ENCODE data around the gene ARID3C.

Gene ARID3C, protein sequence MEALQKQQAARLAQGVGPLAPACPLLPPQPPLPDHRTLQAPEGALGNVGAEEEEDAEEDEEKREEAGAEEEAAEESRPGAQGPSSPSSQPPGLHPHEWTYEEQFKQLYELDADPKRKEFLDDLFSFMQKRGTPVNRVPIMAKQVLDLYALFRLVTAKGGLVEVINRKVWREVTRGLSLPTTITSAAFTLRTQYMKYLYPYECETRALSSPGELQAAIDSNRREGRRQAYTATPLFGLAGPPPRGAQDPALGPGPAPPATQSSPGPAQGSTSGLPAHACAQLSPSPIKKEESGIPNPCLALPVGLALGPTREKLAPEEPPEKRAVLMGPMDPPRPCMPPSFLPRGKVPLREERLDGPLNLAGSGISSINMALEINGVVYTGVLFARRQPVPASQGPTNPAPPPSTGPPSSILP

DNA sequence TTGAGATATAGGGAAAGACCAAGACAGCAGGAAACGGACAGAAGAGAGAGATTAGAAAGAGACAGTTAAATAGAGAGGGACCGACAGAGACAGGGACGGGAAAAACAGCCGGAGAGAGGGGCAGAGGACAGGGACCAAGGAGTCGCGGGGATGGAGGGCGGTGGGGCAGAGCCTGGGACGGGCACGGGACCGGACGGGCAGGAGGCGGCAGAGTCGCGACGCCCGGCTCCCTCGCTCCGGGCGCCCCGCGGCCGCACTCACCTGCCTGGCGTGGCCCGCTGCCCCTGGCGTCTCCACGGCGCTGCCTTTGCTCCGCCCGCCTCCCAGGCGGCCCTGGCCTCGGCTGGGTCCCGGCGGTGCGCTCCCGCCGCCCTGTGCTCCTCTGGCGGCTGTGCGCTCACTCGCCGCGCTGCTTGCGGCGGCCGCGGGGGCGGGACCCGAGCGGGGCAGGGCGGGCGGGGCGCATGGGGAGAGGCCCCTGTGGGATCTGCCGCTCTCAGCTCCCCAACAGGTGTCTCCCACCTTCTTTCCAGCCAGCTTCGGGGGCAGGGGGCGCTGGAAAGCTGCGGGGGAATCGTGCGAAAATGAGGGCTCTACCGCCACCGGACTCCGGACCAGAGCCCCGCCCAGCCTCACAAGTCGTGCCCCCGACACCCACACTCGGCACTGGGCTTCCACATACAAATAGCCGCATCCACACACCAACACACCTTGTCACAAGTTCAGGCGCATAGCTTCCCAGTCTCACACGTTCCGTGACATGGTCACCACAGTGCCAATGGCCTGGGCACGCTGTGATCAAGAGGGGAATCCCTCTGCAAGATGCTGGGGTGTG, at the start of gene ARID3C:
Gene ARID3C (minus strand): TSS at position 411 of the 835 bp plus-strand sequence. CDS start 1,052 bp downstream, outside the sequence.
- no peak for DNase-seq (ENCODE audit: low read depth in 3 of 3)

DNA sequence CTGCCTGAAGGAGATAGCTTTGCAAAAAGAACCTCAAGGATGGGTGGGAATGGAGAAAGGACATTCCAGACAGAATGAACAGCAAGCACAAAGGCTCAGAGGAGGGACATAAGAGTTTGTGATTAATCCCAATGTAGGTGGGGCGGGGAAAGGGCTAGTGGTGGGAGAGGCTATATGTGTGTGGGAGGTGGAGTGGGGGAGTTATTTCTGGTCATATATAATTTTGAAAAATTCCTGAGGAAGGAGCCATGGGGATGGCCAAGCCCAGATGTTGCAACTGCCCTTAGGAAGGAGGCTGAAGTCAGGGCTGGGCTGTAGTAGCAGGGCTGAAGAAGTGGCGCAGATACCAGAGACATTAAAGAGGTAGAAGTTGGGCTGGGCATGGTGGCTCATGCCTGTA, 47.0 kb upstream of the ARID3C start:
- no peak for DNase-seq (ENCODE audit: low read depth in 3 of 3)

DNA sequence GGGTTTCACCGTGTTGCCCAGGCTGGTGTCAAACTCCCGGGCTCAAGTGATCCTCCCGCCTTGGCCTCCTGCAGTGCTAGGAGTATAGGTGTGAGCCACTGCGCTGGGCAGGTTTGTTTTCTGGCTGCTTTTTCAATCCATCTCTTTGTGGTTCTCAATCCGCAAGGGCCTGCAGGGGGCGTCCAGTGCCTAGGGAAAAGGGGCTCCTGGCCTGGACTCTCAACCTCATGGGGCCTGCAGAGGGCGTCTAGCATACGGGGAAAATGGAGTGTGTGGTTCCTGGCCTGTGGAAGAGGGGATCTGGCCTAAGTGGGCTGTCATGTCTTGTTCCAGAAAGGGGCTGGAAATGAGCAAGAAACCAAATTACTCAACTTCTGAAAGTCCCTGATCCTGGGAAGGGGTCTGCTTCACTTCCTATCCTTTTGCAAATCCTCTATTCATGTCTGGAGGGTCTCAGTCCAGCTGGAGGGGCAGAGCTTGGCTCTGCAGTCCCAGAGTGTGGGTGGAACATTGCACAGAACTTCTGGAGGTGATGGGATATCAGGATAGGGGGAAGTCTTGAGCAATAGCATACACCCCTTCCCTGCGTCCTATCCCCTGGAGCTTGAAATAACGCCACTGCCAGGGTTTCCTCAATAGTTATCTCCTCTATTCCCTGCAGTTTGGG, 46.3 kb upstream of the ARID3C start:
- DNase-seq (ENCODE audit: low read depth in 3 of 3), result peak; percentile 29 to 42 (median 30)

DNA sequence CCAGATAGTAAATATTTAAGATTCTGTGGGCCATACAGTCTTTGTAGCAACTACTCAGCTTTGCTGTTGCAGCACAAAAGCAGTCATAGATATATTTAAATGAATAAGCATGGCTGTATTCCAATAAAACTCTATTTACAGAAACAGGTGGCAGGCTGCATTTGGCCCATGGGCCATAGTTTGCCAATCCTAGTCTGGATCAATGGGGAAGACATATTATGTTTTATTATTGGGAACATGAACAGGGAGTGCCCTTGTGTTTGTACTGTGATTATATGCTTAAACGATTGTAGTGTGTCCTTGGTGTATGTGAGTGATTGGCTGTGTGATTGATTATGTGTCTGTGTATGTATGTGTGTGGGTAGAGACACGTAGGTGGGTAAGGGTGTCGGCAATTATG, 45.6 kb upstream of the ARID3C start:
- DNase-seq (ENCODE audit: low read depth in 3 of 3), result no peak

DNA sequence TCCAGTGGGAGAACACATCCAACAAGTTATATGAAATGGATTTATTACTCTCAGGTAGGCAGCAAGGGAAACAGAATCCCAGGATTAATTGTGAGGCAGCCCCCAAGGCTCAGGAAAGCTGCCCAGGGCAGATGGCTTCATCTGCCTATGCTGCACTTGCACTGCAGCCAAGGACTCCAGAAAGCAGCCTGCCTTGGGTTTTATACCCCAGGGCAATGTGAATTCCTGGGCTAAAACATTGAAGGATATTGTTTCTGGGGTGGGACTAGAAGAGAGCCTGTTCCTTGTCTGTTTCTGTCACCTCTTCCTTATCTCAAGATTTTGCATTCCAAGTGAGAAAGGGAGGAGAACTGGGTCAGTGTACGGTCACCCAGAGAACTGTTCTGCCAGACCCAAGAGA, 42.4 kb upstream of the ARID3C start:
- no peak for DNase-seq (ENCODE audit: low read depth in 3 of 3)

DNA sequence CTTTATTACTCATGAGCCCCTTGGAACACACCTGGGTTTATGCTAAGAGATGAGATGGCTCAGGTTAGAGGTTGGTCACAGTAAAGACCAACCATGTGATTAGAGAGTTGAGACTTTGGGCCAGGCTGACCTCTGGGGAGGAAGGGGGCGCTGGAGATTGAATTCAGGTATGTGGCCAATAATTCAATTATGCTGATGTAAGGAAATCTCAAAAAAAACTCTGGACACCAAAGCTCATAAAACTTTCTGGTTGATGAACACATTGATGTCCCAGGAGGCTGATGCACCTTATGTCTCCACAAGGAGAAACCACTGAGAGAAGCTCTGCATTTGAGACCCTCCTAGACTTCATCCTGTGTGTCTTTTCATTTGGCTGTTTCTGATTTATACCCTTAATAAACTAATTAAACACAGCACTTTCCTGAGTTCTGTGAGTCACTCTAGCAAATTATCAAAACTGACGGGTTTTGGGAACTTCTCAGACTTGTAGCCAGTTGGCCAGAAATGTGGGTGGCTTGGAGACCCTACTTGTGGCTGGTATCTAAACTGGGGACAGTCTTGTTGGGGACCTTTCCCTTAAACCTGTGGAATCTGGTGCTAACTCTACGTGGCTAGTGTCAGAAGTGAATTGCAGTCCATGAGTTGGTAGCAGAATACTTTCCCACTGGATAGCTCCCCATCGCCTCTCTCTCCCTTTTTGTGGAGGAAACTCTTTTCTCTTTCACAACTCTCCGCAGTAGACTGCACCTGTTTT, 41.1 kb upstream of the ARID3C start:
- DNase-seq (ENCODE audit: low read depth in 3 of 3), result no peak

DNA sequence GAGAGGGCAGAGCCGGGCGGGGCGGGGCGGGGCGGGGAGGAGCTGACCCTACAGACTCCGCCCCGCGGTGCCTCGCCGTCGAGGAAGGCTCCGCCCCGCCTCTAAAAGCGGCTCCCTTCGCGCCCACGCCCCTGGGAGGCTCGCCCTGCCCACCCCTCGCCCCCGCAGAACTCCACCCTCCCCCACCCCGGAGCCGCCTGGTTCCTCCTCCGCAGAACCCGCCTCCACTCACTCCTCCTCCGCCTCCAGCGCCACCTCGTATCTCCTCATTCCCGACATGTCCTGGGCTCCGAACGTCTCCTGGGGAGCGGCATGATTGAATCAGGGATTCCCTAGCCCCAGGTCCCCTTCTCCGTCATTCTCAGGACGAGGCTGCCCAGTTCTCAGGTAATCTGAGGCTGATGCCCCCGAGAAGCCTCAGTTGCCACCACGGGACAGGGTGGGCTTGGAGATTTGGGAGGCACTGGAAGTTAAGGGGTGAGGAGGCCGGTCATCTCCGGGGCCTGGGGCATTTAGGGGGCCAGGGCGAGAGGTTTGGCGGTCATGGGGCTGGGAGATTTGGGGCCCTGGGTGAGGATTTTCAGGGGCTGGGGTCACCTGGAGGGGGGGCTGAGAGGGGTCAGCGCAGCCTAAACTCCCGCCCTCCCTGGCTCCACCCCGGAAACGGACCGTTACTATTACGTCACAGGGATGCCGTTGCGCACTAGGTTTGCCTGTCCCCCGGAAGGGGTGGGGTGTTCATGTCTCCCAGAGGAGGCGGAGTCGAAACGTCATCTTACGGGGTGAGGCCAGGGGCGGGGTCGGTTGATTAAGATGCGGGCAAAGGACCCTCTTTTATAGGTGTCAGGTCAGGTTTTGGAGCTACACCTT, 36.8 kb upstream of the ARID3C start:
- peak; percentile 64 to 84 (median 84) for DNase-seq (ENCODE audit: low read depth in 3 of 3)

DNA sequence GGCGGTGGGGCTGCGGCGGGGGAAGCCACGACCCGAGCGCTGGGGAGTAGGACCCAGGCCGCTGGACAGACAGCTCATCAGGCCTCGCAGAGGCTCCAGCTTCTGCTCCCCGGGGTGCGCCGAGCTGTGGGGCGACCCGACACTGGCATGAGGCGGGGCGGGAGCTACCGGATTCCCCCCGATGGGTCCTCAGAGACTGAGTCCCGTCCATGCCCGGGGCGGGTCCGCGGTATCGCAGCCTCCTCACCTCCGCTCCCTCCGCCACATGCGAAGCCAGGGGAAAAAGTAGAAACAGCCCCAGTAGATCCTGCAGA, 36.2 kb upstream of the ARID3C start:
- no peak for DNase-seq (ENCODE audit: low read depth in 3 of 3)

DNA sequence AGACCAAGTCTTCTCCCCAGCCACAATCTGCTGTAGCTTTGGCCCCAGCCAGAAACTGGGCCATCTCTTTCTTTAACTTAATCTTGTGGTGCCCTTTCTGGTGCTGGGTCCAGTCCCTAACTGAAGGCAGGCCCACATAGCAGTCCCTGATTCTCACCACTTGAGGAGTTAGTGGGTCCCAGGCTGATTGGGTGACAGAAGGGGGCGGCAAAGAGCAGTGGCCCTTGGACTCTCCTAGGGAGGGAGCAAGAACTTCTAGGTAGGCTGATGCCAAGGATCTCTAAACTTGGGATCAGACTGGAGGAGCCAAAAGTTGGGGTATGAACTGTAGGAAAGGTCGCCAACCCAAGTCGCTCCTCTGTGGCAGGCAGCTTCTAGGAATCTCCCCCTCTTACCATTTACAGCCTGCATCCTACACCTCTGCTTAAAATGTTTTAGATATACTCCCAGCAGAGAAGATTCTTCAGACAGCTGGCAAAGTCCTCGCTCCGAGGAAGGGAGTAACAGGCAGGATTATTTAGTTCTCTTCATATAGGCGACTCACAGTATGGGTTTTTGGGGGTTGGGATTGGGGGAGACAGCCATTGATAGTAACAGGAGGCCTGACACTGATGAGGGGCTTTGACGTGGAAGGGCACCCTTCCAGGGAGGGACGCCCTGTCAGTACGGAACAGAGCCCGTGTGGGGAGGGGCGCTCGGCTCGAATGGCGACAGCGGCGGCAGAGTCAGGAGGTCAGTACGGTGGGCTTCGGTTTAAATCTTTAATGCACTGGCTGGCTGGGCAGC, 35.6 kb upstream of the ARID3C start:
- peak in 2 of 3 experiments; percentile 38 to 49 for DNase-seq (ENCODE audit: low read depth in 3 of 3)

DNA sequence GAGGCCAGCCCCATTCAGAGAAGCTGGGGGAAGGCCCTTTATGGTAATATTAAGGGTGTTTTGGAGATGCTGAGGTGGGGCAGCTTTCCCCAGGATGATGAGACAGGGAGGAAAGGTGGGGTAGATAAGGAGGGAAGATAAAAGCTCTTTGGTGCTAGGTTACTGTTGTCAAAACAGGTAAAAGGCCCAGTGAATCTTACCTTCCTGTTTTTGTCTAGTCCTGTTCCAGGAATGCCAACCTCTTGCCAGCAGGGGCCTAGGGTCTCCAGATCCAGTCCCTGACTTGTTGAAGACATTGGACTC, 34.4 kb upstream of the ARID3C start:
- no peak for DNase-seq (ENCODE audit: low read depth in 3 of 3)

DNA sequence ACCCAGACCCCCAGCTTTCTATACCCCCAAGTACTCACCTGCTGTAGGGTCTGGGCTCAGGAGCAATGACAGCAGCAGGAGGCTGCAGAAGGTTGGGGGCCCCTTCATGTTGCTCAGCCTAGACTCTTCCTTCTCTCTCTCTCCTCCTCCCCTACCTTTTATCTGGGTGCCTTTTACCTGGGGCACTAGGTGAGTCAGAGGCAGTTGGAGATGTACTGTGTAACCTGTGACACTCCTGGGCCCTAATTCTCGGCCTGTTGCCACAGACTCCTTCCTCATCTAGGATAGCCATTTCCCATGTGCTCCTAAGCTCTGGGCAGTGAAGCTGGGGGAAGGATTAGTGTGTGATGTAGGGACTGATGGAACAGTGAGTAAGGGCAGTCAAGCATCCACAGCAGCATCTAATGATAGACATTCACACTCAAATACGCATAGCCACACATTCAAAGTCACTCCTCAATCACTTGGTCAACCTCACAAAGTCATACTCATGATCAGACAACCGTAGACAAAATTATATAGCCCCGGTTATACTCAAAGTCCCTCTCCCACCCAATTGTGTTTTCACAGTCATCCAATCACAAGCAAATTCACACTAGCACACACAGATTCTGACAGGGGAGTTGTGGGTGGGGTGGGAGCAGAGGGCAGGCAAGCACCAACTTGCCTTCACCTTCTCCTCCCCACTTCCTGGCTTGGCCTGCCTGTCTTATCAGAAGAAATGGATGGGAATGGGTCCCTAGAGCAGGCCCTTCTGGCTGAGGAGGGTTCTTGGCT, 33.8 kb upstream of the ARID3C start, which contains the start of gene CCL27:
Gene CCL27 (minus strand): TSS at position 132 of the 777 bp plus-strand sequence. CDS start 24 bp downstream, at position 108.
- no peak for DNase-seq (ENCODE audit: low read depth in 3 of 3)

DNA sequence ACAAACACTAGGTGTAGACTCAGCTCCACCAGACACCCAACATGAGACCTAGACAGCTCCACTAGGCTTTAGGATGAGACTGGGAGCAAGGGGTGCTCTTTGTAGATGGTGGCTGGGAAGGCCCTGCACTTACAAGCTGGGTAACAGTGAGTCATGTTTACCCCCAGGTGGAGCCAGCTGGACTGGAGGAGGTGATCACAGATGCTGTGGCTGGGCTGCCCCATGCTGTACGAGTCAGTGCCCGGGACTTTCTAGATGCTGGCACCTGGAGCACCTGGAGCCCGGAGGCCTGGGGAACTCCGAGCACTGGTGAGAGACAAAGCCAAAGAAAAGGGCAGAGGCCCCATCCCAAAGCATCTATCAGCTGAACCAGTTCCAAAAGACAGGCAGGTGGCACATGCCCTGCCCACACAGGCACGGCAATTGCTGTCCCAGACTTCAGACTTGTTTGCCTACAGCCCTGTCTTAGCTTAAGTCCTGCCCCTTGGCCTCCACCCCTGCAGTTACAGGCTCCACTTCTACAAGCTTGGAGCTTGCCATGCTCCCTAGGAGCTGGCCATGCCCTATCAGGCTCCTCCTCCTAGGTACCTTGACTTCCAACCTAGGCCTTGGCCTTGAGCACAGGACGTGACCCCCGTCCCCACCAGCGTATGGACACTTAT, 30.9 kb upstream of the ARID3C start:
- DNase-seq (ENCODE audit: low read depth in 3 of 3), result no peak

DNA sequence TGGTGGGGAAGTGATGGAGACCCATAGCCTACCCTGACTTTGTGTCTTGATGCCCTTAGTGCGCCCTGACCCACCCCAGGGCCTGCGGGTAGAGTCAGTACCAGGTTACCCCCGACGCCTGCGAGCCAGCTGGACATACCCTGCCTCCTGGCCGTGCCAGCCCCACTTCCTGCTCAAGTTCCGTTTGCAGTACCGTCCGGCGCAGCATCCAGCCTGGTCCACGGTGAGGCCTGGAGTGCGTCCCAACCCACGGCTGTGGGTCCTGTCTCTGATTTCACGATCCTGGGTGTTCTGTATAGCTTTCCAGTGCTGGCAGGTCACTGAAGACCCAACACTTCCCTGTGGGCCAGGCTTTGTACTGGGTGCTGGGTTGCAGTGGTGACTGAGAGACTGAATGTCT, 29.6 kb upstream of the ARID3C start:
- DNase-seq (ENCODE audit: low read depth in 3 of 3), result no peak

DNA sequence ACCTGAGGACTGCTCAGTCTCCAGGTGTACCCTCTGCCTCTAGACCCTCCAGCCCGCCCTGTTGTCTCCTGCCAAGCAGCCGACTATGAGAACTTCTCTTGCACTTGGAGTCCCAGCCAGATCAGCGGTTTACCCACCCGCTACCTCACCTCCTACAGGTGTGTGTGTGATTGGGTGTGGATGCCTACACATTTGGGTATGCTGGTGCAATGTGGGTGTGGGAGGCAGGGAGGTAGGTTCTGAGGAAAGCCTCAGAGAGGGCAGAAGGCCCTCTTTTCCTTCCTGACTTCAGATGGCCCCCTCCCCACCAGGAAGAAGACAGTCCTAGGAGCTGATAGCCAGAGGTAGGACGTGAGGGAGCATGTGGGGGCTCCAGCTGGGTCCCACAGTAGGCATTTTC, 28.1 kb upstream of the ARID3C start:
- no peak for DNase-seq (ENCODE audit: low read depth in 3 of 3)

DNA sequence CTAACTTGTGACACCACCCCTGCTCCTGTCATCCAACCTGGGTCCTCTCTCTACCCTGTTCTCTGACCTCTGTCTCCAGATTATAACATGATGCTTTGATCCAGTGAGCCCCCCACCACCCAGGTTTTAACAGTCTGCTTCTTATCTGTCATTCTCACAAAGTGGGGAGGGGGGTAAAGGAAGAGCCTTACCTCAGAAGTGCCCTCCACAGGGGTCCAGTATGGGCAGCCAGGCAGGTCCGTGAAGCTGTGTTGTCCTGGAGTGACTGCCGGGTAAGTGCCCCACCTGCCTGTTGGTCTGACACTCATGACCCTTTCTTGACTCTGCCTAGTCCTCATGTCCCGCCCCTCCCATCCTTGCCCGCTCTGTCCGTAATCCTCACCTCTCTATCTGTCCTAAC, 26.5 kb upstream of the ARID3C start:
- no peak for DNase-seq (ENCODE audit: low read depth in 3 of 3)

DNA sequence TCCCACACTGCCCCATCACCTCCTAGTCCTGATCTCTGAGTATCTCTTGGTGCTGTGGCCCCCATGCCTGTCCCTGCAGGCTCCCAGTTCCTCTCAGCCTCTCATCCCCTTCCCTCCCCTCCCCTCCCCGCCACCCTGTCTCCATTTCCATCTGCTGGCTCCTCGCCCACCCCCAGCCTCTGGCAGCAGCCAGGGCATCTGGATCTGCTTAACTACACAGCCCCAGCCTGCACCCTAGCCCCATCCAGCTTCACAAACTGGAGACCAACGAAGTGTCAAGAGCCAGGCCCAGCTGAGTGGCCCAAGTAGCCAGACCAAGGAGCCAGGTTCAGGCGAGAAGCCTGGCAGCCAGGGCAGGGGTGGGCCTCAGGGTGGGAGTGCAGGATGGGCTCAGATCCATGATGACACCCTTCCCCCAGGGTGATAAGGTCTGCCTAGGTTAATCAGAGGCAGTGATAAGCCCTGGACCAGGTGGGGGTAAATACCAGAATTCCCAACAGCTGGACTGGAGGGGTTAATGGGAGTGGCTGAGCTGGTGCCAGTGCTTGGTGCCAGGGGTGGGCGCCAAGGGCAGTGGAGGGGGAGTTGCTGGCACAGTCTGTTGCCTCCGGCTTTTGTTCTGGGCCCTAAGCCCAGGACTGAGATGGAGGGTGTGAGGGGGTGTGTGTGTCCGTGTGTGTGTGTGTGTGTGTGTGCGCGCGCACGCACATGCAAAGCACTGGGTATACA, 25.6 kb upstream of the ARID3C start:
- DNase-seq (ENCODE audit: low read depth in 3 of 3), result no peak

DNA sequence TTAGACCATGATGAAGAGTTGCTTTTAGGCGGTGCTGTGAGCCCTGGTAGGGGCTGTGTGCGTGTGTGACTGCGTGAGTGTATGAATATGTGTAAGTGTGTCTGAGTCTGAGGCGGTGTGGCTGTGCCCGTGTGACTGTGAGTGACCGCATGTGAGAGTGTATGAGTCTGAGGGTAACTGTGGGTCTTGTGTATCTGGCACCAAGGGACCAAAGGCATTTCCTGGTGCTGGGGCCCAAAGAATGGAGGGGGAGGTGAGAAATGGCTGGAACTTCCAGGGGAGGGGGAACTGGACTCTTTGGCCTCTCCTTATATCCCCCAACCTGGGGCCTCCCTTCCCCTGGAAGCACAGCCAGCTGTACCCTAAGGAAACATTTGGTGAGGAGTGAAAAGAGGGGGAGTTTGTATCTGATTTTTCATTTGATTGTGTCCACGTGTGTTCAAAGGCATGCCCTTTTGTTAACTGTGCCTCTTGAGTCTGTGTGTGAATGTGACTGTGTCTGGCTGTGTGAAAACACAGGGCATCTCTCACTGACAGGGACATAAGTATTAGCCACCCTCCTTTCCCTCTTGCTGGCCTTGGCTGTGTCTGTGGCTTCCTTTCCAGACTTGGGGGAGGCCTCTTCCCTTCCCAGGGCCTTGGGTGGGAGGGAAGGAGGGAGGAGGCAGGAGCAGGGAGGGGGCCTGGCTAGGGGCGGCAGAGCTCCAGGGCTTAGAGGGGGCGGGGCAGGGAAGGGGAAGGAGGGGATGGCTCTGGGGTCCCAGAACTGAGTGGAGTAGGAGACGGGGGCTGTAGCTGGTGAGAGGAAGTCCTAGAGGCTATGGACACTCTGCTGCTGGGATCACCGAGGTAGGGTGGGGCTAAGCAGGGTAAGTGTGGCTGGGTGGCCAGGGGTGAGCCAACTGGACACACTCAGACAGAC, 24.5 kb upstream of the ARID3C start:
- DNase-seq (ENCODE audit: low read depth in 3 of 3), result no peak

Data from stimulated activated CD4-positive, alpha-beta T cell treated with anti-CD3 and anti-CD28 coated beads, TNF-alpha, amount 100 ng/mL, for 4 hours (primary cell).